GM10266 (cell line): ENCODE results near the gene NDOR1.

Experiments
- DNase-seq: peaks from one replicate; pipeline ENCODE4 v3.0.0; 2012; ENCODE audit errors: extremely low spot score
- TF ChIP-seq, protein P1 (sequence below): IDR thresholded peaks from 2 replicates; pipeline ENCODE4 v1.5.1; 2012; ENCODE audit warnings: mild to moderate bottlenecking, low read depth; ENCODE audit not compliant: control insufficient read depth, insufficient read depth; ENCODE audit errors: missing control alignments

Gene NDOR1

DNA sequence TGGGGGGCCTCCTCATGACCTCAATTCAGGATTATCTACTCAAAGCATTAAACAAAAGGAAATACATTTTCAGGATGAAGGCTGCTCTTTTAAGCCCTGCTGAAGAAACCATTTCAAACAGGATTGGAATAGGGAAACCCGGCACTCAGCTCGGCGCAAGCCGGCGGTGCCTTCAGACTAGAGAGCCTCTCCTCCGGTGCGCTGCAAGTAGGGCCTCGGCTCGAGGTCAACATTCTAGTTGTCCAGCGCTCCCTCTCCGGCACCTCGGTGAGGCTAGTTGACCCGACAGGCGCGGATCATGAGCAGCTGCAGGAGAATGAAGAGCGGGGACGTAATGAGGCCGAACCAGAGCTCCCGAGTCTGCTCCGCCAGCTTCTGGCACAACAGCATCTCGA is 772 bp upstream of the NDOR1 start:
- TF ChIP-seq, protein P1, sequence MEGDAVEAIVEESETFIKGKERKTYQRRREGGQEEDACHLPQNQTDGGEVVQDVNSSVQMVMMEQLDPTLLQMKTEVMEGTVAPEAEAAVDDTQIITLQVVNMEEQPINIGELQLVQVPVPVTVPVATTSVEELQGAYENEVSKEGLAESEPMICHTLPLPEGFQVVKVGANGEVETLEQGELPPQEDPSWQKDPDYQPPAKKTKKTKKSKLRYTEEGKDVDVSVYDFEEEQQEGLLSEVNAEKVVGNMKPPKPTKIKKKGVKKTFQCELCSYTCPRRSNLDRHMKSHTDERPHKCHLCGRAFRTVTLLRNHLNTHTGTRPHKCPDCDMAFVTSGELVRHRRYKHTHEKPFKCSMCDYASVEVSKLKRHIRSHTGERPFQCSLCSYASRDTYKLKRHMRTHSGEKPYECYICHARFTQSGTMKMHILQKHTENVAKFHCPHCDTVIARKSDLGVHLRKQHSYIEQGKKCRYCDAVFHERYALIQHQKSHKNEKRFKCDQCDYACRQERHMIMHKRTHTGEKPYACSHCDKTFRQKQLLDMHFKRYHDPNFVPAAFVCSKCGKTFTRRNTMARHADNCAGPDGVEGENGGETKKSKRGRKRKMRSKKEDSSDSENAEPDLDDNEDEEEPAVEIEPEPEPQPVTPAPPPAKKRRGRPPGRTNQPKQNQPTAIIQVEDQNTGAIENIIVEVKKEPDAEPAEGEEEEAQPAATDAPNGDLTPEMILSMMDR = no peak
- DNase-seq = no peak

DNA sequence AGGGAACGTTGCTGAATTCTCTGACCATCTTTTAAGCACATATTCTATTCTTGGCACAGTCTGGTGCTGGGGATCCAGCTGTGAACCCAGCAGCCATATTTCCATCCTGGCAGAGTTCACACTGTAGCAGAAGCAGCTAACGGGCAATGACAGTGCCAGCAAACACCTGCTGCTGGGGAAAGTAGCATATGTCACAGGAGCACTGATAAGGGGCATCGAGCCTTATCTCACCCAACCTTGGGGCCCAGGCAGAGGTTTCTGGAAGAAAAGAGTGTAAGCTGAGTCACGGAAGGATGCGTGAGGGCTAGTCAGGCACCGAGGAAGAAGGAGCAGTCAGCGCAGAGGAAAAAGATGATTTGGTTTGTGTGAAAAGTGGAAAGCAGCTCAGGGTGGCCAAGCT is 1.1 kb downstream of the NDOR1 start:
- no peak for DNase-seq
- TF ChIP-seq, protein P1 = no peak

DNA sequence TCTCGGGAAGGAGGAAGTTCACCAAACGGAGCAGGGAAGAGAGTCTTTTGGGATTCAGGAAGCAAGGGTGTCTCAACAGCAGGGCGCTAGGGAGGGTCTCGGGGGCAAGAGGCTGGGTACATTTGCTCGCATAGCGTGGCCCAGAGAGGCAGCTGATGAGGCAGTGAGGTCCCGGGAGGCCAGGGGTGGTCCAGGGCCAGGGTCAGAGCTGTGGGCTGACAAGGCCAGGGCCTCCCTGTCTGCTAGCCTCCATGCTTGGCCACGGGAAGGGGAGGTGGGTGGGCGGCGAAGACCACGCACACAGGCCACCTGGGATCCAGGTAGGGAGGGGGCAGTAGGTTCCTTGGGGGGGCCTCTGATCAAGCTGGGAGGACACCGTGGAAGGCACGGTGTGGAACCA is 6.0 kb downstream of the NDOR1 start:
- no peak for DNase-seq

DNA sequence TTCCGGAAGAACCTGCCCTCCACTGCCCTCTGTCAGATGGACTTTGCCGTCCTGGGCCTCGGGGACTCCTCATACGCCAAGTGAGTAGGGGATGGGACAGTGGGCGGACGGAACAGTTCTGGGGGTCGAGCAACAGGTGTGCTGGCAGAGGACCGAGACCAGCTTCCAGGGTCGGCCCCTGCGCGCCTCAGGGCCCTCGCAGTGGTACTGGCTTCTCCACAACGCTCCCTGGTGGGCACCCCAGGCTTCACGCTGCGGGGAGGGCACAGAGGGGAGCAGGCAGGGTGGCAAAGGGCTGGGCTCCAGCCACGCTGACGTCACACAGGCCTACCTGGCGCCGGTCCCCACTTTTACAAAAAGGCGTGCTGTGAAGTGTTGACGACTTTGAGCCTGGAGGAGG is 7.0 kb downstream of the NDOR1 start:
- DNase-seq = no peak
- TF ChIP-seq, protein P1 = no peak

More for the DNA sequence above, 6.0 kb downstream of the NDOR1 start:
- TF ChIP-seq, protein P1 = no peak

DNA sequence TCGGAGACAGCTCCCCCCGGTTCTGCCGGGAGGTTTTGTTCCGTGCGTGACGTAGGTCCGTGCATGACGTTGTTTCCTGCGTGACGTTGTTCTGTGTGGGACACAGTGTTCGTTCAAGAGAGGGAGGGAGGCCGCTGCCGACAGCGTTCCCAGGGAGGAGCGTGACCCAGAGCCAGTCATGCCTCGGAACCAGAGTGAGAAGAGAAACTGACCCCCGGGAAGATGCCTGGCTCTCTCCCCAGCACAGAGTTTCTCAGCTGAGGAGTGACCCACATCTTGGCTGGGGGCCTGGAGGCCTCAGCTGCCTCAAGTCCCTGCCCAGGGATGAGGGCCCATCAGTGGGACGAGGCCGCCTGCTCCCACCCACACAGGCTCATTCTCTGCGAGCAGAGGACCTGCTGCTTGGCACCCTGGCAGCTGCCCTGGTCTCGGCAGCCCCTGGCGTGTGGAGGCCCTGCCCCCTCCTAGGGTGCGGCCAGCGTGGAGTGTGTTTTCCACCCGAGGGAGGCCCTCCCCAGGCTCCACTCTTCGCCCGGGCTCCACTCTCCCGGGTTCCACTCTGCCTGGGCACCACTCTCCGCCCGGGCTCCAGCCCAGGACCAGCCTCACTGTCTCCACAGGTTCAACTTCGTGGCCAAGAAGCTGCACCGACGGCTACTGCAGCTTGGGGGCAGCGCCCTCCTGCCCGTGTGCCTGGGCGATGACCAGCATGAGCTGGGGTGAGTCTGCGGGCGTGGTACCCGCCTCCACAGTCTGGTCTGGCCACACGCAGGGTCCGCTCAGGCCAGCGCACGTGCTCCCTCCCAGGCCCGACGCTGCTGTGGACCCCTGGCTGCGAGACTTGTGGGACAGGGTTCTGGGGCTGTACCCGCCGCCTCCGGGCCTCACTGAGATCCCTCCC is 7.9 kb downstream of the NDOR1 start:
- no peak for DNase-seq
- TF ChIP-seq, protein P1 = peak; percentile 24

DNA sequence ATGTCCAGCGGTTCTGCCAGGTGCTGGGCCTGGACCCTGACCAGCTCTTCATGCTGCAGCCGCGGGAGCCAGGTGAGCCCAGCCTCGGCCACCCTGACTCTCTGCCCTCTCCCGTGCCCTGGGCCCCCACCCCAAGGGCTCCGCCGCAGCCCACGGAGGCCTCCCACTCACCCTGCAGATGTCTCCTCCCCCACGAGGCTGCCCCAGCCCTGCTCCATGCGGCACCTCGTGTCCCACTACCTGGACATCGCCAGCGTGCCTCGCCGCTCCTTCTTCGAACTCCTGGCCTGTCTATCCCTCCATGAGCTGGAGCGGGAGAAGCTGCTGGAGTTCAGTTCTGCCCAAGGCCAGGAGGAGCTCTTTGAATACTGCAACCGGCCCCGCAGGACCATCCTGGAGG is 9.1 kb downstream of the NDOR1 start:
- TF ChIP-seq, protein P1 = no peak
- no peak for DNase-seq
